Activated CD8-positive, alpha-beta memory T cell treated with anti-CD3 and anti-CD28 coated beads for 4 hours (primary cell): ENCODE data around the gene DCANP1.
"Not testable (repeated sequence)": the region's sequence is repeated elsewhere in the genome, so short reads cannot be mapped to it uniquely, and the experiment has no call there.

Experiments
- DNase-seq, 2 donors: peaks; one replicate each; pipeline ENCODE4 v3.0.0-alpha.2; 2020; ENCODE audit warnings: low read depth in 2 of 2

DCANP1 gene

DNA sequence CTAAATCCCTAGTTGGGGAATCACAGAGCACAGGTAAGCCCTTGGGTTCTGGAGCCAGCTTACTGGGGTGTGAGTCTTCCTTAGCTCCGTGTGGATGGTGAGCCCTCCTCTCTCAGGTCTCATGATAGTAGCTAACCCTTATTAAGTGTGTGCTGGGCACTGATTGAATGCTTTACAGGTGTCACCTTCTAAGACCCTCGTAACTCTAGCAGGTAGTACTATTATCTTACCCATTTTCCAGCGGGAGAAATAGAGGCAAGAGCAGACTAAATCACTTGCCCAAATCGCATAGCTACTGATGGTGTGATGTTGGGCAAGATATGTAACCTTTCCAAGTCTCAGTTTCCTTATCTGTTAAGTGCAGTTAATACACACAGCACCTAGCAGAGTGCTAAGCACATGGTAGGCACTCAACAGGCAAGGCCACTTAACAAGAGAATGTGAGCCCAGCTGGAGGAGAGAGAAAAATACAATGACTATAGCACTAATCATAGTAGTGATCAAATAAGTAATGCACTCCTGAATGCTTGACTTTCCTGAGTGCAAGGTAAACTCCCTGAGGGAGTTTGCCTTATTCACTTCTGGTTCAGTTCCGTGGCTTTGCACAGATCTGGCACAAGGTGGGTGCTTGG lies at the start of gene DCANP1:
TSS of gene DCANP1 (minus strand) at position 51 of the 632 bp plus-strand sequence. CDS start 240 bp downstream, outside the sequence.
- no peak for DNase-seq

GRCh38 chr5:135495531-135495930 lies 48.4 kb upstream of the DCANP1 start:
- not testable (repeated sequence) for DNase-seq

GRCh38 chr5:135494196-135494595 lies 47.0 kb upstream of the DCANP1 start:
- DNase-seq, result no peak

DNA sequence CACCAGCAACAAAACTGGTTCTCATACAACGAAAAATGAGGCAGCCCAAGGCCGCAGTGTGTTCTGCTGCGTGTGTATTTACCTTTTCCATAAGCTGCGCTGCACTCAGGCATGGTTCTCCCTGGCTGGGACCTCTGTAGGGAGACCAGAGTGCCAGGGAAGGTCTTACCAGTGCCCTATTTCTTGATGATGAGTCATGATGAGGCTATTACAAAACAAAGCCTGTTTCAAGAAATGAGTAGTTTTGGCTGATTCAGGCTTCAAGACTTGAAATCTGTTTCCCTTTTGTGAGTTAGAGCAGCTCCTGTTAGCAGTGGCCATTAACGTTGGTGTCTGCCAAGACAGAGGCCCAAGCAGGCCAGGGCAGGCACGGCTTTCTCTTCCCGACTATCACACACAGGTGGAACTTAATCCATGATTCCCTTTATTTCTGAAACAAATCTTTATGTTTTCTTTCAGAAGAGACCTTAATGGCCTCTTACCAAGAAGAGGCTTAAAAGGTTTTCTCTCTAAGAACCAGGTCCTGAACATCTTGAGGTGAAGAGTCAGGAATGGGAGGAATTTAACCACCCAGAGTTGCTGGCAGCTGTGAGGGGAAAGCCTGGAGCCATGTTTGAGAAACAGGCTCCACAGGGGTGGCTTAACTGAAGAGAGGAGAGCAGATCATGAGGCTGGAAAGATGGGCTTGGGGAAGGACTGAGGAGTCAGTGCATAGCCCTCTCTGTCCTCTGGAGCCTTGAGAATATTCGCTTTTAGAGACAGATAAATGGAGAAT lies 46.4 kb upstream of the DCANP1 start:
- no peak for DNase-seq

DNA sequence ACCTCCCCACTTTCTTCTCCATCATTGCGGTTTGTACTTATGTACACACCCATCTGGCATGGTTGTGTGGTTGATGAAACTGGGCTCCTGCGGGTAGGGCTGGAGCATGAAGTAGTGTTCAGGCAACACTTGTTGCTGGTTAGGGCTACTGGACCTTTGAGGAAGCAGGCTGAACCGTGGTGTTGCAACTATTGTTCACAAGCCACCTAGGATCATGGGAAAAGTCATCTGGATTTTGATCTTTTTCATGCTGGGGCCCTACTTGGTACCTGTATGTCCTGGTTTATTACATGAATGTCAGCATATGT lies 45.1 kb upstream of the DCANP1 start:
- DNase-seq, result no peak

- DNase-seq, result no peak
Observed at GRCh38 chr5:135491552-135492318, 44.6 kb upstream of the DCANP1 start.

- DNase-seq, result no peak
Observed at GRCh38 chr5:135491038-135491551, 43.9 kb upstream of the DCANP1 start.

- DNase-seq, result no peak
Observed at GRCh38 chr5:135490245-135491037, 43.3 kb upstream of the DCANP1 start.

DNA sequence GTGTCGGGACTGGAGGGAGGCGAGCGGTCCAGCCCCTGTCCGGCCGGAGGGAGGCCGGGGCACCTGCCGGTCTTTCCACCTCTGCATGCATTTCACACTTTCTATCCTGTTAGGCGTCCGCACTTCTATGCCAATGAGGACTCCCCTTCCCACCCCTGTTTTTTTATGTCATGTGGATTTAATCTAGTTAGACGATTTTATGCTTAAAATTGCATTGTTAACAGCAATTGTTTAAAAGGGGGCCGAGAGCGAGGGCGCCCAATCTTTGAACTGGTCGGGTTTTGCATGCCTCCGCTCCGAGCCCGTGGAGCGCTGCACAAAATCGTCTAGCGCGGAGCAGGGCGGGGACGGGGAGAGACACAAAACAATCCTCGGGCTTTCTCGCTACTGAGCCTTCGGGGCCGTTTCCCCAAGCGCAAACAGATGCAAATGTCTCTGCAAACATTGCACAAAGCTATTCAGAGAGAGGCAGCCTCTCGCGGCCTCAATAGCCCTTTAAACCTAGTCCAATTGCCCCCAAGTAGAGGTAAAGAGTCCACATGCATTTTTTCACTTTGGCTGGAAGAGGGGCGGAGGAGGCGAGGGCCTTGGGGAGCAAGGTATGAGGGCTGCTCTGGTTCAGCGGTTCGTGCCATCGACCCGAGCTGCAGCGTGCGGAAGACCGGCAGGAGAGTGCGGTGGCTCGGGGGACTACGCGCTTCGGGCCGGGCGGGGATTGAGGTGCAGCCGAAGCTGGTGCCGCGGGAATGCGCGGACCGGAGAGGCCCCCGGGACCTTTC lies 42.5 kb upstream of the DCANP1 start:
- DNase-seq, result no peak

- DNase-seq, result no peak
Observed at GRCh38 chr5:135488727-135489465, 41.7 kb upstream of the DCANP1 start.

GRCh38 chr5:135487839-135488514 lies 40.8 kb upstream of the DCANP1 start:
- DNase-seq, result no peak

- DNase-seq, result no peak
Observed at GRCh38 chr5:135487037-135487395, 39.9 kb upstream of the DCANP1 start.

- no peak for DNase-seq
Observed at GRCh38 chr5:135486131-135487036, 39.2 kb upstream of the DCANP1 start.

GRCh38 chr5:135484674-135485086 lies 37.5 kb upstream of the DCANP1 start:
- no peak for DNase-seq

DNA sequence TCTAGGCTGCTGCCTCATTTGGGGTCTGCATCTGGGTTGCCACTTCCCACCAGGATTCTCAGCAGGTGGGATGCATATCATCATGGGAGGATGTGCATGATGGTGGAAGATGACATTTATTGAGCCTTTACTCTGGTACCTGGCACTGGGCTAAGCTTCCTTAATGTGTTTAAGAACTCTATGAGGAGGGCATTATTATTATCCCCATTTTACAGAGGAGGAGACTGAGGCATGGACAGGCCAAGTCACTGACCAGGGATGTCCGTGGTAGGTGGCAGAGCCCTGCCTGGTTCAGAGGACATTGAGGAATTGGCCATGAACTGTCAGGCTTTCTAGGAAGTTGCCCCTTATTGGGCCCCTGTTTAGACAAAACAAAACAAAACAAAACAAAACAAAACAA lies 36.1 kb upstream of the DCANP1 start:
- no peak for DNase-seq

GRCh38 chr5:135482381-135482933 lies 35.3 kb upstream of the DCANP1 start:
- no peak for DNase-seq

DNA sequence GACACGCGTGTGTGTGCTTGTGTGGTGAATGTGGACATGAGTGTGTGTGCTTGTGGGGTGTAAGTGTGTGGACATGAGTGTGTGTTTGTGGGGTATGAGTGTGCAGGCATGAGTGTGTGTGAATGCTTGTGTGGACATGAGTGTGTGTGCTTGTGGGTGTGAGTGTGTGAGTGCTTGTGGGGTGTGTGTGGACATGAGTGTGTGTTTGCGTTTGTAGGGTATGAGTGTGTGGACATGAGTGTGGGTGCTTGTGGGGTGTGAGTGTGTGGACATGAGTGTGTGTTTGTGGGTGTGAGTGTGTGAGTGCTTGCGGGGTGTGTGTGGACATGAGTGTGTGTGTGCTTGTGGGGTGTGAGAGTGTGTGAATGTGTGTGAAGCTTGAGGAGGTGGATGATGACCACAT lies 34.8 kb upstream of the DCANP1 start:
- DNase-seq, result no peak

DNA sequence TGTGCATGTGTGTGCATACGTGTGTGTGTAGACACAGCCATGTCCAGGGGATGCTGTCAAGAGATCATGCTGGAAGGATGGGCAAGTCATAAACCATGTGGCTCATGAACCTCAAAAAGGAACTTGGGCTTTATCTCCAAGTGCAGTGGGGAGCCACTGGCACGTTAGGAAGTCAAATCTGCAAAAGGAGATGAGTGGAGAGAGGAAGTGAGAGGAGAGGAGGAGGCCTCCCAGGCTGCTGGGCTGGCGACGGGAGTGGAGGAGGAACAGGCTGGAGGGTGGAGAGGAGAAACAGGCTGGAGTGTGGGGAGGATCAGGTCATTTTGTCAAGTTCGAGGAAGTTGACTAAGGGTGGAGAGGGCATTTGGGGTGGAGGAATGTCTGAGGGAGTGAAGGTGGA lies 34.2 kb upstream of the DCANP1 start:
- no peak for DNase-seq
